Measurements from ENCODE around the gene KRTAP4-8.
"Not testable (repeated sequence)": the region's sequence is repeated elsewhere in the genome, so short reads cannot be mapped to it uniquely, and the experiment has no call there.

Gene KRTAP4-8

GRCh38 chr17:41125064-41125463 lies 27.1 kb upstream of the KRTAP4-8 start:
- Histone ChIP-seq H3K27me3 (ENCODE audit: insufficient read depth, low read length) (no peaks in the 10 kb centered on the region), H3K4me1 (ENCODE audit: control insufficient read depth, insufficient read depth, low read length, unreplicated experiment) (no peaks in the 10 kb centered on the region), H3K36me3 (ENCODE audit: insufficient read depth, low read length) (no peaks in the 10 kb centered on the region), H2AFZ (ENCODE audit: low read length, unreplicated experiment) (no peak overlapping the region), H3K27ac (ENCODE audit: low read depth, low read length) (no peak overlapping the region), H3K4me3 (ENCODE audit: low read depth, low read length) (no peak overlapping the region), H3K79me2 (ENCODE audit: control insufficient read depth, insufficient read depth, low read length, unreplicated experiment) (no peaks in the 10 kb centered on the region)

- not testable (repeated sequence) for H2AFZ ChIP-seq (ENCODE audit: low read length, unreplicated experiment); H3K4me3 ChIP-seq (ENCODE audit: low read depth, low read length); H3K36me3 ChIP-seq (ENCODE audit: insufficient read depth, low read length); H3K79me2 ChIP-seq (ENCODE audit: control insufficient read depth, insufficient read depth, low read length, unreplicated experiment); H3K27me3 ChIP-seq (ENCODE audit: insufficient read depth, low read length); H3K4me1 ChIP-seq (ENCODE audit: control insufficient read depth, insufficient read depth, low read length, unreplicated experiment); H3K27ac ChIP-seq (ENCODE audit: low read depth, low read length)
These were observed 26.0 kb upstream of the KRTAP4-8 start, which contains the start of gene KRTAP4-12 for GRCh38 chr17:41123991-41124371. Gene KRTAP4-12 (minus strand): TSS chr17:41124182. CDS start chr17:41124122, 60 bp downstream.

GRCh38 chr17:41123292-41123990 lies 25.5 kb upstream of the KRTAP4-8 start:
- not testable (repeated sequence) for H3K4me3 ChIP-seq (ENCODE audit: low read depth, low read length); H2AFZ ChIP-seq (ENCODE audit: low read length, unreplicated experiment); H3K27me3 ChIP-seq (ENCODE audit: insufficient read depth, low read length); H3K79me2 ChIP-seq (ENCODE audit: control insufficient read depth, insufficient read depth, low read length, unreplicated experiment); H3K36me3 ChIP-seq (ENCODE audit: insufficient read depth, low read length); H3K4me1 ChIP-seq (ENCODE audit: control insufficient read depth, insufficient read depth, low read length, unreplicated experiment); H3K27ac ChIP-seq (ENCODE audit: low read depth, low read length)

GRCh38 chr17:41121742-41122141 lies 23.8 kb upstream of the KRTAP4-8 start:
- H3K4me1 ChIP-seq (ENCODE audit: control insufficient read depth, insufficient read depth, low read length, unreplicated experiment) = no peaks in the 10 kb centered on the region
- H3K27me3 ChIP-seq (ENCODE audit: insufficient read depth, low read length) = no peaks in the 10 kb centered on the region
- no peak overlapping the region for H3K4me3 ChIP-seq (ENCODE audit: low read depth, low read length)
- no peak overlapping the region for H2AFZ ChIP-seq (ENCODE audit: low read length, unreplicated experiment)
- H3K79me2 ChIP-seq (ENCODE audit: control insufficient read depth, insufficient read depth, low read length, unreplicated experiment) = no peaks in the 10 kb centered on the region
- no peak overlapping the region for H3K27ac ChIP-seq (ENCODE audit: low read depth, low read length)
- H3K36me3 ChIP-seq (ENCODE audit: insufficient read depth, low read length) = no peaks in the 10 kb centered on the region

GRCh38 chr17:41119696-41120690 lies 22.1 kb upstream of the KRTAP4-8 start:
- not testable (repeated sequence) for H3K27ac ChIP-seq (ENCODE audit: low read depth, low read length); H3K27me3 ChIP-seq (ENCODE audit: insufficient read depth, low read length); H2AFZ ChIP-seq (ENCODE audit: low read length, unreplicated experiment); H3K36me3 ChIP-seq (ENCODE audit: insufficient read depth, low read length); H3K79me2 ChIP-seq (ENCODE audit: control insufficient read depth, insufficient read depth, low read length, unreplicated experiment); H3K4me1 ChIP-seq (ENCODE audit: control insufficient read depth, insufficient read depth, low read length, unreplicated experiment); H3K4me3 ChIP-seq (ENCODE audit: low read depth, low read length)

GRCh38 chr17:41118721-41119120 lies 20.8 kb upstream of the KRTAP4-8 start:
- no peak overlapping the region for H3K27ac ChIP-seq (ENCODE audit: low read depth, low read length)
- no peaks in the 10 kb centered on the region for H3K36me3 ChIP-seq (ENCODE audit: insufficient read depth, low read length)
- no peaks in the 10 kb centered on the region for H3K79me2 ChIP-seq (ENCODE audit: control insufficient read depth, insufficient read depth, low read length, unreplicated experiment)
- no peak overlapping the region for H3K4me3 ChIP-seq (ENCODE audit: low read depth, low read length)
- no peak overlapping the region for H2AFZ ChIP-seq (ENCODE audit: low read length, unreplicated experiment)
- no peaks in the 10 kb centered on the region for H3K4me1 ChIP-seq (ENCODE audit: control insufficient read depth, insufficient read depth, low read length, unreplicated experiment)
- no peaks in the 10 kb centered on the region for H3K27me3 ChIP-seq (ENCODE audit: insufficient read depth, low read length)

- H3K4me1 ChIP-seq (ENCODE audit: control insufficient read depth, insufficient read depth, low read length, unreplicated experiment); H3K79me2 ChIP-seq (ENCODE audit: control insufficient read depth, insufficient read depth, low read length, unreplicated experiment); H2AFZ ChIP-seq (ENCODE audit: low read length, unreplicated experiment); H3K27me3 ChIP-seq (ENCODE audit: insufficient read depth, low read length); H3K27ac ChIP-seq (ENCODE audit: low read depth, low read length); H3K4me3 ChIP-seq (ENCODE audit: low read depth, low read length); H3K36me3 ChIP-seq (ENCODE audit: insufficient read depth, low read length): not testable (repeated sequence)
These were observed 20.0 kb upstream of the KRTAP4-8 start, which contains the start of gene KRTAP4-11 for GRCh38 chr17:41117846-41118386. Gene KRTAP4-11 (minus strand): TSS chr17:41118373. CDS start chr17:41118315, 58 bp downstream.

- H3K27ac ChIP-seq (ENCODE audit: low read depth, low read length) = no peak overlapping the region
- 0 out of 2 replicates have a peak, but pooled peaks cover 3% of the 10 kb centered on the region for H3K36me3 ChIP-seq (ENCODE audit: insufficient read depth, low read length)
- H3K4me3 ChIP-seq (ENCODE audit: low read depth, low read length) = no peak overlapping the region
- H2AFZ ChIP-seq (ENCODE audit: low read length, unreplicated experiment) = no peak overlapping the region
- no peaks in the 10 kb centered on the region for H3K4me1 ChIP-seq (ENCODE audit: control insufficient read depth, insufficient read depth, low read length, unreplicated experiment)
- H3K27me3 ChIP-seq (ENCODE audit: insufficient read depth, low read length) = no peaks in the 10 kb centered on the region
- H3K79me2 ChIP-seq (ENCODE audit: control insufficient read depth, insufficient read depth, low read length, unreplicated experiment) = no peaks in the 10 kb centered on the region
These were observed 18.4 kb upstream of the KRTAP4-8 start for GRCh38 chr17:41116297-41116696.

- Histone ChIP-seq H3K36me3 (ENCODE audit: insufficient read depth, low read length) (0 out of 2 replicates have a peak, but pooled peaks cover 3% of the 10 kb centered on the region), H3K79me2 (ENCODE audit: control insufficient read depth, insufficient read depth, low read length, unreplicated experiment) (no peaks in the 10 kb centered on the region), H3K27me3 (ENCODE audit: insufficient read depth, low read length) (no peaks in the 10 kb centered on the region), H3K4me3 (ENCODE audit: low read depth, low read length) (no peak overlapping the region), H3K27ac (ENCODE audit: low read depth, low read length) (no peak overlapping the region), H2AFZ (ENCODE audit: low read length, unreplicated experiment) (no peak overlapping the region), H3K4me1 (ENCODE audit: control insufficient read depth, insufficient read depth, low read length, unreplicated experiment) (no peaks in the 10 kb centered on the region)
These were observed 13.4 kb upstream of the KRTAP4-8 start for GRCh38 chr17:41111151-41111885.

- H3K4me3 ChIP-seq (ENCODE audit: low read depth, low read length); H3K36me3 ChIP-seq (ENCODE audit: insufficient read depth, low read length); H3K27ac ChIP-seq (ENCODE audit: low read depth, low read length); H3K27me3 ChIP-seq (ENCODE audit: insufficient read depth, low read length); H3K4me1 ChIP-seq (ENCODE audit: control insufficient read depth, insufficient read depth, low read length, unreplicated experiment); H2AFZ ChIP-seq (ENCODE audit: low read length, unreplicated experiment); H3K79me2 ChIP-seq (ENCODE audit: control insufficient read depth, insufficient read depth, low read length, unreplicated experiment): not testable (repeated sequence)
These were observed 10.9 kb upstream of the KRTAP4-8 start for GRCh38 chr17:41108728-41109386.
